T-helper 22 cell (primary cell): Measurements from ENCODE around the gene STK32B.
"Not testable (repeated sequence)": the region's sequence is repeated elsewhere in the genome, so short reads cannot be mapped to it uniquely, and the experiment has no call there.

Source experiments
- DNase-seq: peaks from one replicate; pipeline ENCODE4 v3.0.0-alpha.2; 2020; ENCODE audit warnings: low read depth

Gene STK32B

DNA sequence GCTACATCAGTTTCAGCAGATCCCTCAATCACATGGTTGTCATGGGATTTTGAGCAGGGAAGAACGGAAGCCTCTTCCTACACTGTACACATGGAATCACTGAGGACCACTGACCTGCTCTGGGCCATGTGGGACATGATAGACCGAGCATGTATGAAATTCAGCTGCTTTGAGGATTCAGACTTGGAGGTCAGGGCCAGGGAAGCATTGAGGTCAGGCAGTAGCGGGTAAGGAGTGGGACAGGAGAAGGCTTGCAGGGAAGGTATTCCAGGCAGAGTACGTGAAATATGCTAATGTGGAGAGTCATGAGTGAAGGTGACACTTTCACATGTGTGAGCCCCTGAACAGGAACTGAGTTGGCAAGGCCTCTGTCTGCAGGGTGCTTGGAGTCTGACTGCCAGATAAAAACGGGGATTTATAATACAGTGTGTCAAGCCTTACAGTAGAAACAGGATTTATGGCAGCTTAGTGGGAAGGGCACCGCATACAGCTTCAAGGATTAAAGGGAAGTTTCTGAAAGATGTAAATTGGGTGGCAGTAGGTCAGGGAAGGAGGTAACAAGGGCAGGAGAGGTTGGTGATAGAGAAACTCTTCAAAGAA lies 111.7 kb downstream of the STK32B start:
- no peak for DNase-seq

DNA sequence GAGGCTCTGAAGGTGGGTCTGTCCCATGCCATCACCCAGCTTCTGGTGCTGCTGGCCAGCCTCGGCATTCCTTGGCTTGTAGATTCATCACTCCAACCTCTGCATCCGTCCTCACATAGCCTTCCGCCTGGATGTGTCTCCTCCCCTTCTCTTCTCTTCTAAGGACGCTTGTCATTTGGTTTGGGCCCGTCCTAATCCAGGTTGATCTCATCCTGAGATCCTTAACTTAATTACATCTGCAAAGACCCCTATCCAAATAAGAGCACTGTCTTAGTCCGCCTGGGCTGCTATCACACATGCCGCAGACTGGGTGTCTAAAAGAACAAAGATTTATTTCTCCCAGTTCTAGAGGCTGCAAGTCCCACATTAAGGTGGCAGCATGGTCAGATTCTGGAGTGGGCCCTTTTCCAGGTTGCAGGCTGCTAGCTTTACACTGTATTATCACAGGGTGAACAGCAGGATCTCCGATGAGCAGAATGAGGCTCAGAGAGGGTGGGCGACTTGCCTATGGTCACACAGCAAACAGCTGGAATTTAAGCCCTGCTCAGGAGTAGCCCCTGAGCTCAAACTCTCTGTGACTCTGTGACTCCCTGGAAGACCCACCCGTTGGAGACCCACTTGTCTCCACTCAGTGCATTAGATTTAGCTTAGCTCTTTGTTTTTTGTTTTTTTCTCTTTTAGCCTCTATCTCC lies 113.1 kb downstream of the STK32B start:
- DNase-seq: no peak

DNA sequence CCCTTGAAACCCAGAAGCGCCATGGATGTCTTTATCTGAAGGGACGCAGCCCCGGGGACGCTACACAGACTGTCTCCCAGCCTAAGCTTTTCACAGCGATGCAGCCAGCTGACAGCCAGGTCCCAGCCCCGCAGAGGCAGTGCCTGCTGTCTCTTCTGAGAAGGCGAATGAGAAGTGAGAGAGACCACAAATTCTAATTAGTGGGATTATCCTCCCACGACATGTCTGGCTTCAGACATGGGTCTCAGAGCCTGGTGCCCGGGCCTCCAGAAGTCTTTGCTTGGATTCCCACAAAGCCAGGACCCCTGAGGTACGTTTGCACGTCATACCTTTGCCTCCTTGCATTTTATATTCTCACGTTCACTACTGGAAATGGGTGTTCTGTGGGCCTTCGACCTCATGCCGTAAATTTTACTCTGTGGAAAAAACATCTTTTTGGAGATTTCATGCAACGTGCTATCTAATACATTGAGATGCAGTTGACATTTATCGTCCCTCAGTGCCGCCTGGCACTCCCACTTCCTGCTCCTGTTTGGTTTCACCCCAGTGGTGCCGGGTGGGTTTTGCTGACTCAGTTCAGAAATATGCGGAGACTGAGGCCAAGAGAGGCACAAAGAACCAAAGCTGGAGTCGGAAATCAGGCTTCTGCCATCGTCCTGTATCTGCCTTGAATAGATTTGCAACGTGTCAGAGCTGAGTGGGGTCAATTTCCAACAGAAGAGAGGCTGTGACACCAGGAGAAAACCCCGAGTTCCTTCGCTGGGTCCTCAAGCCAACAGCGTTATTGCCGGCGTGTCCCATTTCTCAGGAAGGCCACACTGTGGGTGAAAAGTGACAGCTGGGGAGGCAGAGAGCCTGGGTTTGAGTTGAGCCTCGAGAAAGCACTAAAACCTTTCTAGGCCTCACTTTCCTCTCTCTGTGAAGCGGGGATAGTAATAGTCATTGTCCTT lies 114.4 kb downstream of the STK32B start:
- DNase-seq: no peak

DNA sequence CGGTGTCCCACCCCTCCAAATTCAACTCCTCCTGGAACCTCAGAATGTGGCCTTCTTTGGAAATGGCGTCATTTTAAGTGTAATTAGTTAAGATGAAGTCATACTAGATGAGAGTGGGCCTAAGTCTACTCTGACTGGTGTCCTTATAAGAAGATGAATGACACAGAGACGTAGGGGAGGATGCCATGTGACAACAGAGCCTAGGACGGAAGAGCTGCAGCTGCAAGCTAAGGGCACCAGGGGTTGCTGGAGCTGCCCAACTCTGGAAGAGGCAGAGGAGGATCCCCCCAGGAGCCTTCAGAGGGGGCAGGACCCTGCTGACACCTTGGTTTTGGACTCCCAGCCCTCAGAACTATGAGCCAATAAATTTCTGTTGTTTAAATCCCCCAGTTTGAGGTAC lies 115.1 kb downstream of the STK32B start:
- no peak for DNase-seq

DNA sequence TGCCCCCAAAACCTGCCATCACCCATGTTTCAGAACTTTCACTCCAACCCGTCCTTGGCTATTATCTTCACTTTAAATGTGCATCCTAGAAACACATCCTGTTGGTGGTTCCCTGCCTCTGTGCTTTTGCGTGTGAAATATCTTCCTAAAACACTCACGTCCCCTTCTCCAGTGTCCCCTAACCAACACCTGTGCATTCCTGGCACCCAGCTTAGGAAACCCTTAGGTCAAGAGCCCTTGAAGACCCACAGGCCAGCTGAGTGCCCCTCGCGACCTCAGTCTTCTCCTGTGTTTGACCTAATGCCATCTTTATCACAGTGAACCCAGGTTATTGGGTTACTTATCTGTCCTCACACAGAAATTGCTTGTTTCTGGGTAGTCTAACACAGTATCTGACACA lies 117.6 kb downstream of the STK32B start:
- DNase-seq: no peak

DNA sequence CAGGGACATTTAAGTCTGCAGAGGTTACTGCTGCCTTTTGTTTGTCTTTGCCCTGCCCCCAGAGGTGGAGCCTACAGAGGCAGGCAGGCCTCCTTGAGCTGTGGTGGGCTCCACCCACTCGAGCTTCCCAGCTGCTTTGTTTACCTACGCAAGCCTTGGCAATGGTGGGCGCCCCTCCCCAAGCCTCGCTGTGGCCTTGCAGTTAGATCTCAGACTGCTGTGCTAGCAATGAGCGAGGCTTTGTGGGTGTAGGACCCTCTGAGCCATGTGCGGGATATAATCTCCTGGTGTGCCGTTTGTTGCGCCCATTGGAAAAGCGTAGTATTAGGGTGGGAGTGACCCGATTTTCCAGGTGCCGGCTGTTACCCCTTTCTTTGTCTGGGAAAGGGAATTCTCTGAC lies 124.6 kb downstream of the STK32B start:
- not testable (repeated sequence) for DNase-seq

DNA sequence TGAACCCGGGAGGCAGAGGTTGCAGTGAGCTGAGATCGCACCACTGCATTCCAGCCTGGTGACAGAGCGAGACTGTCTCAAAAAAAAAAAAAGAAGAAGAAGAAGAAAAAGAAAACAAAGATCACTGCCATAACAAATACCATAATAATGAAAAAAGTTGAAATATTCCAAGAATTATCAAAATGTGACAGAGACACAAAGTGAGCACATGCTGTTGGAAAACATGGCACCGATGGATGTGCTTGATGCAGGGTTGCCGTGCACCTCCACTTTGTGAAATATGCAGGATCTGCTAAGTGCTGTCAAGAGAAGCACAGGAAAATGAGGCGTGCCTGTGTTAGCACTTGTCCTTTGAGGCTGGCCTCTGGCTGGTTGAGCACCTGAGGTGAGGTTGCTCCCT lies 133.3 kb downstream of the STK32B start:
- DNase-seq: no peak

DNA sequence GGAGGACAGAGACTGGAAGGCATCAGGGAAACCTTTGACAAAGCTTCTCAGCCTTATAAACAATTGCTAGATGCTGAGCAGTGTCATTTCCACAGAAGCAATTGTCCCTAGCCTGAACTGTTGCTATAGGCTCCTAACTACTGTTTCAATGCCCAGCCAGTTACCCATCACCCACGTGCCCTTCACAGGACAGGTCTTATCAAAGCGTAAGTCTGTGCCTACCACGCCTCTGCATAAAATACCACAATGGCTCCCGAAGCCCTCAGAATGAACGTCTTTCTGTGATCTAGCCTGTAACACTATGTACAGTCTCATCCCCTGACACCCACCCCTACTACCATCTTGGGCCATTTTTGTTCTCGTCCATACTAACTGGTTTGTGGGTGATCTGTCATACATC lies 134.3 kb downstream of the STK32B start:
- no peak for DNase-seq

DNA sequence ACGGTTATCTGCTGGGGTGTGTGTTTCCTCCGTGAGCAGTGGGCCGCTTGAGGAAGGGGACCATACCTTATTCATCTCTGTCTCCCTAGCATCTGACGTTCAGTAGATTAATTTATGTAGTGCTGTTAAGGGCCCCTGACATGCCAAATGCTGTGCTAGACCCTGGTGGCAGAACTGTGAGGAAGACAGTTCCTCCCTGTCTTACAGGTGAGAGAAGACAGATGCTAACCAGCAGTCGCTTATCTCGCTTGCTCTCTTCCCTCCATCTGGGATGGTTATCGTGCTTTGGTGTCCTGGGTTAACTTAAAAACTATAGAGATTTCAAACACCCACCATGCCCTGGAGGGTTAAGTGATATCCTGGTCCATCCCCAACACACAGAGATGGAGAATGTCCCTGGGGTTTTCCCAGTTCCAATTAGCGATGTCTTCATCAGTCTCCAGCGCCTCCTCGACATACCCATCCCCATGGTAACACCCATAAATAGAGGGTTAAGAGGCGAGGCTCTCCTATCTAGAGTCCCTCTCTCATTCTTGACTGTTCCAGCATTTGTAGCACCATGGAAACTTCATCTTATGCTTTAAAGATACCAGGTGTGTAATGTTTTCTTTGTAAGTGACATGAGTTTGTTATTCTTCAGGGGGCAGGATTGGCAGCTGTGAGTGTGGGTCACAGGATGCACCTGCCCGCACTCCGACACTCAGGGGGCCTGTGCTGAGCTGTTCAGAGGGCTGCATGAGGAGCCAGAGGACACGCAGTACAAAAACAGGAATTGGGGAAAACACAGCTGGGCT lies 135.2 kb downstream of the STK32B start:
- DNase-seq: no peak

DNA sequence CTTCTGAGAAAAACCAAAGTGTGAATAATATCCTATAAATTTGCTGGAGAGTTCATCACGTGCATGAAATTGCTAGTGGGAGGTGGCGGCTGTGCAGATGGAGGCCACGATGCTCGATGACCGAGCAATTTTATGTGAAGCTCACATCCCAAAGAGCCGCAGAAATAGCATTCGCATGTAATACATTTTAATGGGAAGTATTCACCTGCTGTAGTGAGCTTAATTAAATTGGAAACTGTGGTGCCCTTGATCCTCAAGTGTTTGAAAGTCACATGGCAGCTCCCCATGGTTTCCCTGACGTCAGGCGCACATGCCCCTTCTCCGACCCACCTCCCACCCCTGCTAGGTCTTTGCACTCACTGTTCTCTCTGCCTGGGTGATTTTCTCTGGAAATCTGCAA lies 136.8 kb downstream of the STK32B start:
- no peak for DNase-seq

DNA sequence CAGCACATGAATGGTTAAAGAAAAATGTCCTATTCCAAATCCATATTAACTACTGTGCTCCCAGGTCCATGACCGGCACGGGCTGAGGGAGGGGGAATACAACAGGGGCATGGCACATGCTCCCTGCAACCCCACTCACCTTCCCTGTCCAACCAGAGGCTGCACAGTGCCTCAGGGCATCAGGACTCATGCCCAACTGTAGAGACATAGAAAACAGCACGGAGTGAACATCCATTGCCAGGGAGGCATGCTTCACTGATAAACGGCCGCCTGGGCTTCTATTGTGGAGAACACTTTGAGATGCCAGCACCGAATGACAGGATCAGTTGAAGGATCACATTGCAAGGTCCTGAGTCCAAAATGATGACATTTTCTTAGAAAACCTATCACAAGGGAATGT lies 140.6 kb downstream of the STK32B start:
- no peak for DNase-seq

DNA sequence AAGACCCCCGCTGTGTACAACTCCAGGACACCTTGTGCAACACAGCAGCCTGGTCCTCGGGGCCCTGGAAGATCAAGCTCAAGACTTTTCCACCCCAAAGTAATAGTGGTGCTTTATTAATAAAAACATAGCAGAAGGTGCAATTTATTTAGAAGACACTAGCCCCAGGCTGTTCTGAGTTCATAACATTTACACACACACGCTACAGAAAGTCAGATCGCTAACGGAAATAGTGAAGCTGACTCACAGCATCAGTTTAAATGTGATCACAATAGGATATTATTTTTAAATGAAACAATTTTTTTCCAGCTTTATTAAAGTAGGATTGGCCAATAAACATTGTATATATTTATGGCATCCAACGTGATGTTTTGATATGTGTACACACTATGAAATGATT lies 141.0 kb downstream of the STK32B start:
- DNase-seq: no peak

DNA sequence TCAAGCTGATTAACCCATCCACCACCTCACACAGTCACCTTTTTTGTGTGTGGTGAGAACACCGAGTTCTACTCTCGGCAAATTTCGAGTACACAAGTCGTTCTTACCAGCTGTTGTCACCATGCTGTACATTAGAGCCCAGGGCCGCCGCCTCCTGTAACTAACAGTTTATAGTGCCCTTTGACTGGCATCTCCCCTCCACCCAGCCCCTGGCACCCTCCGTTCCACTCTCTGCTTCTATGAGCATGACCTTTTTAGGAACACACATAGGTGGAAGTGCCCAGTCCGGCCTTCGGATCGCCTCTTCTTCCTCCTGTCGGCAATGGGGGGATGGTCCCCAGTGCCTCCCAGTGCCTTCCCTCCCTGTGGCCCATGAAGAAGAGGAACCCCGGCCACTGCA lies 141.4 kb downstream of the STK32B start:
- DNase-seq: no peak

DNA sequence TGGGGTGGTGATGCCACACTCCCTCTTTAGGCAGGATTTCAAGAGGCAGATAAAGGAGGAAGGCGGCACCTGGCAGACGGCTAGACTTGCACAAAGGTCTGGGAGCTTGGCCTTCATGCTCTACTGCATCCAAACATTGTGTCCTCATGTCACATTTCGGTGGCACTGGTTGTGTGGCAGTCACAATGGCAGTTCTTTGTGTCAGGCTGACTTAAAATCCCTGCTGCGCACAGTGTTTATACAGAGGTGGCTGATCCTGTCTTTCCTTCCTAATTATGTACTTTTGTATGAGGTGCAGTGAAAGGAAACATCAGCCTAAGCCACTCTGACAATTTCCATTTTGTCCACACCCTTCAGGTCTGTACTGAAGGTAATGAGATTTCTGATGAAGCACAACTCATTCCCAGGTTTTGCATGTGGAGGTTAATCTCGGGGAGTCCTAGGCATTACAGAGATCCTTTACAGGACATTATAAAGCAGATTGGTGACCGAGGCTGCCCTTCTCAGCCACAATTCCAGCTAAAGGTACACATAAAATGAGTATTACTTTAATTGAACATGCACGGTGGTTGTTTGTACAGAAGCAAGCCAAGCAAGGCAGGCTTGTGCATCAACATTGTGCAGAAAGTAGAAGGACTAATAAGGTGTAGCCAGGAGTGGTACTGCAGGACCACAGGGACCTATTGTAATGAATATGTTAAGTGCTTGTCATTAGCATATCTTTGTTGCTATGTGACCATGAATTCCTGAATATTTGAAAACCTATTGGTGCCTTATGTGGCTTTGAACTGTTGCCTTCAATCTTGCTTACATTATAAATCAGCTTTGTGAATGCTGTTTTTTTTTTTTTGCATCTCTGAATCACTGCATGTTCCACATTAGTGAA lies 147.6 kb downstream of the STK32B start:
- DNase-seq: no peak

DNA sequence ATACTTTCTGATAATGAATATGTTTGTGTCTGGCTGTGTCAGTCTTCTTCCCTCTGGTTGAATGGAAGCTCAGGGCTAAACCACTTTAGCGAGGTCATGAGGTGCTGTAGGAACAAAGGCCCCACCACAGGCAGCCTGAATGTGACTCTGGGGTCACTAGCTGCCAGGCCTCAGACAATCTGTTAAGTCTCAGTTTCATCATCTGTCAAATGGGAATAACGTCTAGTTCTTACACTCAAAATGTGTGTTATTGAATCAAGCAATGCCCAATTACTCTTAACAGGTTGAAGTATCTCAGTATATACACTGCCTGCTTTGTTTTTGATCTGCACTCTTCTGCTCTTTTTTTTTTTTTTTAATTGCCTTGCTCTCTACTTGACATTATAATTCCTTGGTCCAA lies 148.6 kb downstream of the STK32B start:
- DNase-seq: no peak

DNA sequence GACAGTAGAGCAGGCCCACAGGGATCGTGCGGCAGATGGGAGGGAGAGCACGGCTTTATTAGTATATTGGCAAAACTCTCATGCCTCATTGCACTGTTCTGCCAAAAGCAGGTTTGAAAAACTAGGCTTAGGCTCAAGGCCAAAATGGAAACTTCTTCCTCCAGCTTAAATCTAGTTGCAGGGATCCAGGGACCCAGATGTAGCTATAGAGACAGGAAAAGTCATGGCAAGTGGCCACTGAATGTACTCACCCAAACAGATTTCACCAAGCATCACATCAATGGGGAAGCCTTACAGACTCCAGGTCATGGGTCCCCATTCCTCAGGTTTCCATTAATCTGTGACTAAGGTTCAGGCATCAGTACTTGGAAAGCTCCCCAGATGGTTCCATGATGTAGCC lies 149.2 kb downstream of the STK32B start:
- DNase-seq: no peak

DNA sequence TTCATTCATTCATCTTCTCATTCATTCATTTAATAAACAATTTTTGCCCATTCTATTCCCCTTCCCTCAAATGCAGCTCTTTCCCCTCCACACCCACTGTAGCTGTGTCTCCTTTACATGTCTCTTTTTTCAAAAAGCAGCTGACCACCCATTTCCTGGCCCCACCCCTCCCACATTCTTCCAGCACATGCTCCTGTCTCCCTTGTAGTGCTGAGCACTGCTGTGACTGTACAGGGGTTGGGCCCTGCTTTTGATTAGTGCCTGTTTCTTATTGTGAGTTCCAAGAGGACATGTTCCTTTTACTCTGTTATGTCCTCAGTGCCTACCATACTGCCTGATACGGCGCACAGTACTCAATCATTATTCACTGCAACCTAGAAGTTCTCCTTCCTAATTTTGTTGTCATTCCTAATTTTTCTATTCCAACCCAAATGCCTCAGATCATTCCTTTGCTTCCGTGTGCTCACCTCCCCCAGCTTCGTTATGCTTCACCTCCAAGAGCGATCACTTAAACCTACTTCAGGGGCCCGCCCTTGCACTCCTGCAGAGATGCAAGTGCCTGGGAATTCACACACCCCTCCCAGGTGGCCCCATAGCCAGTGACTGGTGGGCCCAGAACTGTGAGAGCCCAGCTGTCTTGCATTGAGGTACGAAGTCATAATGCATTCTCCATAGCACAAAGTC lies 152.2 kb downstream of the STK32B start:
- DNase-seq: no peak

DNA sequence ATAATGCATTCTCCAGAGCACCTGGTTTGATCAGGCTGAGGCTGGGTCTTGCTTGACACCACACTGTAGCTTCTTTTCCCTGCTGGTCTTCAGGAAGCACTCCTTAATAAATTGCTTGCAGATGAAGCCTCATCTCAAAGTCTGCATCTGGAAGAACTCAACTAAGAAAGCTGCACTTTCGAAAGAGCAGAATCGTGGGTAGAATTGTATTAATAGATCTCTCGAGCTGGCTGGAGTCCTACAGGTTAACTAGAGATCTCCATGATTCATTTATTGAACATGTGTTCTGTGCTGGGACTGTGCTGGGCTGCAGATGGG lies 152.7 kb downstream of the STK32B start:
- DNase-seq: no peak

DNA sequence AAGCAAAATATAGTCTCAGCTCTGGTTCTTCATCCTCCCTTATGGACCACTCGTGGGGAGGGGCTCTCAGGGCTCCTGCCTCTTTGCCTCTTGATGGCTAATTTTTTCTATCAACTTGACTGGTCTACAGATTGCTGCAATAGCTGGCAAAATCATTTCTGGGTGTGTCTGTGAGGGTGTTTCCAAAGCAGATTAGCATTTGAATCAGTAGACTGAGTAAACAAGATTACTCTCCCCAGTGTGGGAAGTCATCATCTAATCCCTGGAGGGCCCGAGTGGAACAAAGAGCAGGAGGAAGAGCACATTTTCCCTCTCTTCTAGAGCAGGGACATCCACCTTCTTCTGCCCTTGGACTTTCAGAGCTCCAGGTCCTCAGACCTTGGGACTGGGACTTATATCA lies 153.5 kb downstream of the STK32B start:
- no peak for DNase-seq

DNA sequence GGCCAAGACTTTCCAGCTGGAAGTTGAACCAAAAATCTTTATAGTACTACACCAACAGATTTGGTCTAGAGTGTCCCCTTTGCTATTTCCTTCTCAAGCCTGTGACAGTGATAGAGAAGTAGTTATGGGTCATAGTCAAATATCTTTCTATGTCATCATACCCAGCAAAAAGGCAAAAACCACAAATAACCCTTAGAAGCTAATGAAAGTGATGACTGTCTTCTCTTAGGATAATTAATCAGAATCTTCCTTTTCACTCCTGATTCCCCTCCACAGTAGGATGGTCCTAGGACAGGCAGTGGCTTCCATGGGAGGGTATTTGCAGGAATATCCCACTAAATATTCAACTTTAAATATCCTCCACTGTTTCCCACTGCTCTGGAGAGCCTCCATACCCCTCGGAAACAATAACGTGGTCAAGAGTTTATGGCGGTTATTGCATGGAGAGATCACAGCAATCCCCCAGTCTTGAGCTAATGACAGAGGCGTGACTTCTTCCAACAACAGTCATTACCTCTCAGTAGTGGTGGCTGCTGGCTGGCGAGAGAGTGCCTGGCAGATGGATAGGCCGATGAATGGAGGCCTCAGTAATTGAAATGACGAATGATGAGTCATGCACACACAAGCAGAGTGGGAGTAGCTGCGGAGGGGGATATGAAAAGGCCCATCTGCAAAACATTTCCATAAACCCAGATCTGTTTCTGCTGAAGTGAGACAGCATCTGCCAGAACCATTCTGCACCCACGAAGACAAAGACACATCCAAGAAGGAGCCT lies 154.9 kb downstream of the STK32B start:
- DNase-seq: no peak
